Brain microvascular endothelial cell (primary cell): ENCODE measurements around the gene ZBTB7A.

ENCODE experiments used
- DNase-seq: peaks from one replicate; pipeline ENCODE4 v3.0.0-alpha.2; 2020
- H3K27ac ChIP-seq: fragments of 250-450 bp; sonication (Bioruptor Pico); 2 replicates; pipeline ENCODE4 v1.5.1; 2020; ENCODE audit warnings: mild to moderate bottlenecking, moderate library complexity
- H3K27me3 ChIP-seq: fragments of 250-450 bp; sonication (Bioruptor Pico); replicated peaks from 2 replicates; pipeline ENCODE4 v1.5.1; 2020; ENCODE audit warnings: mild to moderate bottlenecking
- H3K36me3 ChIP-seq: fragments of 250-450 bp; sonication (Bioruptor Pico); replicated peaks from 2 replicates; pipeline ENCODE4 v1.5.1; 2020; ENCODE audit warnings: mild to moderate bottlenecking
- H3K4me3 ChIP-seq: 2 replicates; pipeline ENCODE4 v1.5.1; 2011; ENCODE audit warnings: low read depth, mild to moderate bottlenecking, control low read depth, low read length, moderate library complexity
- CTCF ChIP-seq: IDR thresholded peaks from 2 replicates; pipeline ENCODE4 v1.5.1; 2011; ENCODE audit warnings: low read depth, mild to moderate bottlenecking, moderate library complexity, low read length, control low read depth, inconsistent platforms; ENCODE audit errors: missing control alignments
- in situ Hi-C: cut with HindIII; loops from 2 replicates; pipeline ENCODE4 v1.10.0; 2017; ENCODE audit warnings: low sequenced_read_pairs, low pct_ligation_motif_present

ZBTB7A gene

DNA sequence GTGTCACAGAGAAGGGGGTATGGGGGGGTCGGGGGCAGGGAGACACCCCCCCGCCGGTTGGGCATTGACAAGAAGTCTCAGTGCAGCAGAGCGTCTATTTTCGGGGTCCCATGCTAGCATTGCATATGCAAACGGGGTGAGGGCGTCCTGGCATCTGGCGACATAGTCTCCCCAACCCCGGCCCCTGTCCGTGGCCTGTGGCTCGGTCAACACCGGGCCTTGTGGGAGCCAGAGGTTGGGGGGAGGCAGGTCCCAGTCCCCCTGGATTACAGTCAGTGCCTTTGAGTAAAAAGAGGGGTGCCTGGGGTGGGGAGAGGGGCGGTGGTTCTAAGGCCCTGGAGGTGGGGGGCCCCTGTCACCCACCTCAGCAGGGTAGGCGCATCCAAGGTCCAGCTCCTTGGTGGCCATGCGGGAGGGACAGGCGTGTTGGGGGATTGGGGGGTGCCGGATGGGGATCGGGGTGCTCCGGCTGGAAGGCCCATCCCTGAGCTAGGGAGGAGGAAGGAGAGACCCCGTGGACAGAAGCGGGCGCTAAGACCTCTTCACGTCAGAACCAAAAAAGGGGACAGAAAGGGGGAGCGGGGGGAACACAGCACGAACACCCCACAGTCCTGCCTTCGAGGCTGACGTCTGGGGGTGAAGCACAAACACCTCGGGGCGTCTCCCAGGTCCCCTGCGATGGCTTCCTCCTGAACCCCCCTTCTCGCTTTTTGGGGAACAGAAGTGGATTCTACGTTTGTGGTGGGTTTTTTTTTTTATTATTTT is 20.9 kb downstream of the ZBTB7A start:
- H3K27me3 ChIP-seq = no peaks in the 10 kb centered on the region
- in situ Hi-C loops = no loop called here
- DNase-seq = no peak
- no peak for TF ChIP-seq CTCF
- H3K36me3 ChIP-seq = peaks cover 31% of the 10 kb centered on the region
- no peak overlapping the region for H3K27ac ChIP-seq
- no peak overlapping the region for H3K4me3 ChIP-seq

DNA sequence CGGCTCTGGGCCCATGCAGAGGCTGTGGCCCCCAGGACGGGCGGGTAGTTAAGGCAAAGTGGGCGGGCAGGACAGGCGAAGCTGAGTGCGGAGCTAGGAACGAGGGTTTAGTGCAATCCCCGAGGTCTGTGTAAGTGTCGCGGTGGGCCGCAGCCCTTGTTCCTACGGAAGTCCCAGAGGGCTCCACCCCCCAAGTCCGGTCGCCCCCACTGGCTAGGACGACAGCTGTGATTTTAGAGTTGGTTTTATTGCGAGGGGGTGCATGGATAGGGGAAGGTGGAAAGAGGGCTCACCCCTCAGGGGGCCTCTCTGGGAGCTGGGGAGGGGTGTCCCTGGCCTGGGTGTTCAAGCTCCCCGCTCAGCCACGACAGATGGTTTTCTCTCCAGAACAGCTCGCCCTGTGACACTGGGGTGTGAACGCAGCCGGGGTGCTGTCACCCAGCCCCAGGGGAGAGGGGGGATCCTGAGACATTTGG is 21.7 kb downstream of the ZBTB7A start:
- peaks cover 32% of the 10 kb centered on the region for H3K36me3 ChIP-seq
- in situ Hi-C loops = no loop called here
- no peak for TF ChIP-seq CTCF
- no peak overlapping the region for H3K4me3 ChIP-seq
- H3K27ac ChIP-seq = no peak overlapping the region
- no peak for DNase-seq
- H3K27me3 ChIP-seq = no peaks in the 10 kb centered on the region

GRCh38 chr19:4043966-4044715 is 22.6 kb downstream of the ZBTB7A start:
- H3K36me3 ChIP-seq = peaks cover 27% of the 10 kb centered on the region
- in situ Hi-C loops = no loop called here
- H3K27me3 ChIP-seq = no peaks in the 10 kb centered on the region
- DNase-seq = no peak
- TF ChIP-seq CTCF = no peak
- H3K4me3 ChIP-seq = no peak overlapping the region
- no peak overlapping the region for H3K27ac ChIP-seq

DNA sequence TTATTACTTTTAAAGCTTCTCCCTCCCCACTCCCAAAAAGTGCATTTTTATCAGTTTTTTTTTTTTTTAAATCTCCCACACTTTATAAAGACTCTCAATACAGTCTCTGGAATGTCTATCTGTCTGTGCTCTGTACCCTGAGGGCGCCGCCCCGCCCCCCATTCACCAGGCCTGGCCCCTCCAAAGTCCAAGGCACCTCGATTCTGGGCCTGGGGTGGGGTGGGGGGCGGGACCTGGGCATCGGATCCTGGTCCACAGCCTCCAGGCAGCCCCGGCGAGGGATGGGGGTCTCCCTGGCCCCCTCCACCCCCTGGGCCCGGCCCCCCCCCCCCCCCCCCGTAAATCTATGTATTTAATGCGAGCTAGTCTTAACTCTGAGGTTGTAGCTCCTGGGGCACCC is 23.3 kb downstream of the ZBTB7A start:
- Histone ChIP-seq H3K36me3 (peaks cover 26% of the 10 kb centered on the region), H3K27me3 (no peaks in the 10 kb centered on the region), H3K27ac (no peak overlapping the region), H3K4me3 (no peak overlapping the region)
- in situ Hi-C loops = no loop called here
- TF ChIP-seq CTCF = no peak
- no peak for DNase-seq

DNA sequence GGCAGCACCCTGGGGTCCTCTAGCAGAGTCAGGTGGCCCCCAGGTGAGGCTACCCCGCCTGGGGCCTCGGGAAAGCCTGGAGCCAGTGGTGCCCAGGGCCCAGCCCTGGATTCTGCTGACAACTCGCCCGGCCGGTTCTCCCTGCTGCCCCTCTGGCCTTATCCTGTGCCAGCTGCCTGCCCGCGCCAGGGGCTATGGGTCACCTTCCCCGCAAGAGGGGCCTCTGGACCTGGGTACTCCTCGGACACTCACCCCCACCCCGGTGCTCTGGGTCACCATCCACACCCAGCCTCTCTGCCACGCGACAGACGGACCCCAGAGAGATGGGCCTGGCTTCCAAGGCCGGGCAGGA is 24.0 kb downstream of the ZBTB7A start:
- TF ChIP-seq CTCF = no peak

More for the DNA sequence above, 24.0 kb downstream of the ZBTB7A start:
- Histone ChIP-seq H3K27me3 (no peaks in the 10 kb centered on the region), H3K4me3 (no peak overlapping the region), H3K27ac (no peak overlapping the region), H3K36me3 (peaks cover 22% of the 10 kb centered on the region)
- DNase-seq = no peak
- in situ Hi-C loops = no loop called here
